Lung (tissue), 12 donors: ENCODE results near the gene ASGR1. TPM values are rescaled to one million over a fixed set of nuclear protein-coding genes. Genes with fewer than 3 reads are reported as not detected.

Source experiments
- ATAC-seq: fragments of 200-7000 bp; cut with Tn5 transposase; one replicate; pipeline ENCODE4 v1.9.1; 2020; ENCODE audit warnings: moderate number of reproducible peaks; ENCODE audit not compliant: insufficient read depth, low FRiP score
- DNase-seq, 3 donors: peaks; one replicate each; pipeline ENCODE4 v3.0.0-alpha.2; 2013 to 2017
- H3K27ac ChIP-seq, 2 donors: one replicate each; pipeline ENCODE4 v1.5.1; 2013; ENCODE audit warnings: mild to moderate bottlenecking in 2 of 2, moderate library complexity in 2 of 2, control low read depth in 1 of 2, inconsistent platforms in 1 of 2, low read depth in 1 of 2, low read length in 1 of 2
- H3K27me3 ChIP-seq, 3 donors: one replicate each; pipeline ENCODE4 v1.5.1; 2013; ENCODE audit warnings: low read length in 2 of 3; ENCODE audit not compliant: control insufficient read depth in 3 of 3, insufficient read depth in 3 of 3
- H3K36me3 ChIP-seq, 4 donors: one replicate each; pipeline ENCODE4 v1.5.1; 2013; ENCODE audit warnings: low read length in 4 of 4, mild to moderate bottlenecking in 1 of 4, moderate library complexity in 1 of 4; ENCODE audit not compliant: control insufficient read depth in 4 of 4, insufficient read depth in 4 of 4
- H3K4me1 ChIP-seq, 5 donors: one replicate each; pipeline ENCODE4 v1.5.1; 2013; ENCODE audit warnings: low read length in 5 of 5, mild to moderate bottlenecking in 2 of 5, moderate library complexity in 1 of 5; ENCODE audit not compliant: control insufficient read depth in 5 of 5, insufficient read depth in 5 of 5
- H3K4me3 ChIP-seq: one replicate; pipeline ENCODE4 v1.5.1; 2013; ENCODE audit warnings: mild to moderate bottlenecking, control low read depth, moderate library complexity
- H3K9ac ChIP-seq, 2 donors: one replicate each; pipeline ENCODE4 v1.5.1; 2013; ENCODE audit warnings: low read length in 2 of 2, control low read depth in 1 of 2; ENCODE audit not compliant: insufficient read depth in 1 of 2
- H3K9me3 ChIP-seq, 4 donors: one replicate each; pipeline ENCODE4 v1.5.1; 2013; ENCODE audit warnings: low read length in 3 of 4, mild to moderate bottlenecking in 1 of 4, moderate library complexity in 1 of 4; ENCODE audit not compliant: control insufficient read depth in 4 of 4, insufficient read depth in 3 of 4
- CTCF ChIP-seq: IDR thresholded peaks from 2 replicates; pipeline ENCODE4 v1.5.1; 2012; ENCODE audit warnings: mild to moderate bottlenecking; ENCODE audit errors: control extremely low read depth, extremely low read depth
- WGBS, 2 donors: extraction: QIAGEN DNeasy Blood & Tissue Kit; methylation state at CpG; one replicate each; pipeline ENCODE4 v1.1.7; 2013; 5-methylcytosine and 5-hydroxymethylcytosine counted together
- polyA plus RNA-seq, 2 donors: library from polyadenylated mRNA; stranded (reverse); fragments of 200-250 nt; gene quantifications; one replicate each; pipeline ENCODE4 v1.2.1, GENCODE V29; 2013
- total RNA-seq, 2 donors: library from RNA; depleted of rRNA in 1 of 2; stranded (reverse); fragments of >200 nt in 1 of 2; gene quantifications; one replicate each; pipeline ENCODE4 v1.2.1, GENCODE V29; 2014 to 2021
- donor health status: control.
- donor health status: control.
- donor health status: Bipolar disorder and iron deficiency.
- donor health status: healthy.
- donor health status: DM: yes; HTN: yes; CAD: no.

Gene ASGR1
- total and polyA plus RNA-seq, 4 donors, result 5.9 to 11.2 (median 6.5) TPM

GRCh38 chr17:7133424-7133823 lies 45.7 kb downstream of the ASGR1 start:
- no peak for ATAC-seq
- Histone ChIP-seq H3K27me3 (peaks cover 0 to 26% (median 3%) of the 10 kb centered on the region in 3 donors), H3K27ac (peak overlapping the region in 1 of 2 donors; percentile 0), H3K4me3 (no peak overlapping the region), H3K9ac (no peak overlapping the region), H3K4me1 (peaks cover 0 to 1% (median 0%) of the 10 kb centered on the region in 5 donors), H3K9me3 (no peaks in the 10 kb centered on the region), H3K36me3 (no peaks in the 10 kb centered on the region)
- 8 to 19% methylated on average over 19 of the region's 19 CpGs for WGBS, 2 donors
- DNase-seq, result peak; percentile 38 to 42 (median 39)
- TF ChIP-seq CTCF, result no peak

- Histone ChIP-seq H3K9ac (no peak overlapping the region), H3K36me3 (no peaks in the 10 kb centered on the region), H3K27ac (peak overlapping the region in 1 of 2 donors; percentile 68), H3K4me3 (no peak overlapping the region), H3K9me3 (no peaks in the 10 kb centered on the region), H3K27me3 (peaks cover 0 to 26% (median 3%) of the 10 kb centered on the region in 3 donors), H3K4me1 (peaks cover 0 to 1% (median 0%) of the 10 kb centered on the region in 5 donors)
- no peak for TF ChIP-seq CTCF
- peak in 2 of 3 donors; percentile 21 to 32 for DNase-seq
- 18 to 39% methylated on average over 7 of the region's 7 CpGs for WGBS, 2 donors
- no peak for ATAC-seq
Observed at GRCh38 chr17:7132511-7133094, 46.6 kb downstream of the ASGR1 start.

- WGBS, 2 donors, result 81 to 83% methylated on average over 5 of the region's 5 CpGs
- Histone ChIP-seq H3K27me3 (peaks cover 0 to 20% (median 3%) of the 10 kb centered on the region in 3 donors), H3K4me3 (no peak overlapping the region), H3K27ac (no peak overlapping the region), H3K4me1 (peaks cover 0 to 1% (median 0%) of the 10 kb centered on the region in 5 donors), H3K9ac (no peak overlapping the region), H3K9me3 (no peaks in the 10 kb centered on the region), H3K36me3 (no peaks in the 10 kb centered on the region)
- no peak for DNase-seq
- no peak for TF ChIP-seq CTCF
- ATAC-seq, result no peak
Observed at GRCh38 chr17:7131423-7131791, 47.8 kb downstream of the ASGR1 start.
